ENCODE data around the gene RHBDF1. TPM values are rescaled to one million over a fixed set of nuclear protein-coding genes. Genes with fewer than 3 reads are reported as not detected.

The RHBDF1 gene
- total and polyA plus RNA-seq, 2 experiments from 2014 or later, result 22.6 to 24.5 TPM

- no peak overlapping the region for H3K4me3 Mint-ChIP-seq
- no peak overlapping the region for H3K4me3 ChIP-seq
- no peak for TF ChIP-seq ZNF331 (CRISPR knock-in tag; IDR thresholded peaks at IDR 0.05; ENCODE audit: low read depth)
- no peak for TF ChIP-seq STAT1 (IDR thresholded peaks at IDR 0.05; ENCODE audit: unreplicated experiment)
- TF ChIP-seq CTCF (conservative IDR thresholded peaks at IDR 0.05; ENCODE audit: low read depth in 2 of 2), result no peak
- no peak for TF ChIP-seq ETS1 (IDR thresholded peaks at IDR 0.05)
- no peak for TF ChIP-seq ZNF114 (CRISPR knock-in tag; IDR thresholded peaks at IDR 0.05)
- TF ChIP-seq JUNB (IDR thresholded peaks at IDR 0.05; ENCODE audit: unreplicated experiment), result no peak
- TF ChIP-seq POLR2AphosphoS5 (IDR thresholded peaks at IDR 0.05; ENCODE audit: low read depth), result no peak
- TF ChIP-seq EZH2phosphoT487 (IDR thresholded peaks at IDR 0.05; ENCODE audit: unreplicated experiment), result no peak
- TF ChIP-seq REST (IDR thresholded peaks at IDR 0.05; ENCODE audit: unreplicated experiment), result no peak
- TF ChIP-seq EZH2 (IDR thresholded peaks at IDR 0.05; ENCODE audit: low read depth, unreplicated experiment), result no peak
- no peak for TF ChIP-seq NANOG (IDR thresholded peaks at IDR 0.05; ENCODE audit: borderline replicate concordance)
- no peak for ATAC-seq
- 0 out of 3 replicates have a peak, but pooled peaks cover 2% of the 10 kb centered on the region for H3K4me1 Mint-ChIP-seq
- H3K27ac Mint-ChIP-seq, result no peak overlapping the region
- no peak overlapping the region for H2AFZ ChIP-seq
- DNase-seq (ENCODE audit: low spot score), result no peak
- no peaks in the 10 kb centered on the region for H3K9me3 Mint-ChIP-seq
- H3K79me2 ChIP-seq (replicated peaks; ENCODE audit: insufficient read depth), result peaks cover 11% of the 10 kb centered on the region
- H3F3A ChIP-seq (replicated peaks; ENCODE audit: low read depth), result 0 out of 2 replicates have a peak, but pooled peaks cover 7% of the 10 kb centered on the region
- H3K4me1 ChIP-seq (ENCODE audit: insufficient read depth), result no peaks in the 10 kb centered on the region
- H3K36me3 Mint-ChIP-seq (ENCODE audit: low read depth), result peaks cover 67% of the 10 kb centered on the region
- H3K27ac ChIP-seq (ENCODE audit: low read depth), result no peak overlapping the region
- no peak overlapping the region for H3K4me2 ChIP-seq
- H3K27me3 Mint-ChIP-seq (ENCODE audit: insufficient read depth, low read depth, poor library complexity), result peaks cover 2% of the 10 kb centered on the region
- H3K36me3 ChIP-seq (ENCODE audit: insufficient read depth), result peaks cover 33% of the 10 kb centered on the region
- no peaks in the 10 kb centered on the region for H3K9me2 ChIP-seq (ENCODE audit: insufficient read depth)
- H3K27me3 ChIP-seq (ENCODE audit: insufficient read depth), result no peaks in the 10 kb centered on the region
- H4K20me1 ChIP-seq (replicated peaks; ENCODE audit: insufficient read depth), result peaks cover 10% of the 10 kb centered on the region
Observed at GRCh38 chr16:42069-42457, 30.4 kb downstream of the RHBDF1 start.

All from GM23338 (cell line).